HG03460 (cell line): ENCODE data around the gene ZNF616.
"Not testable (repeated sequence)": the region's sequence is repeated elsewhere in the genome, so short reads cannot be mapped to it uniquely, and the experiment has no call there.

ENCODE experiments used
- ATAC-seq: cut with Tn5 transposase; IDR thresholded peaks from one replicate; pipeline ENCODE4 v1.9.1; 2021; ENCODE audit not compliant: unreplicated experiment

Gene ZNF616

DNA sequence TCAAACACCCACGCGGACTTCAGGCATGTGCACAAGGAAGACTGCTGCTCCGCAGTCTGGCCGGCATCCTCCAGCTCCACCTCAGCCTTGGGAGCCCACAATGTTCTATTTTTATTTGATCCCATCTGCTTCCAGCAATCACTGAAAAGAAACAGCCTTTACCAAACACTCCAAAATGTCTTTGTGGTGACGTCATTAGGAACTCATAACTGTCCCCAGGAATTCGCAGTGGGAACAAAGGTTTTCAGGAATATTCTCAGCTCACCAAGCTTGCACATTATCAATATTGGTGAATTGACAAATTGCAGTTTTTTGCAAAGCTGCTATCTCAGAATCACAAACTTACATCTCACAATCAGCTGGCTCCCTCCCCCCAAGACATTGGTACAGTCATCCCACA, 29.0 kb downstream of the ZNF616 start:
- ATAC-seq, result no peak

- ATAC-seq, result no peak
Observed at GRCh38 chr19:52102782-52103181, 37.0 kb downstream of the ZNF616 start.

DNA sequence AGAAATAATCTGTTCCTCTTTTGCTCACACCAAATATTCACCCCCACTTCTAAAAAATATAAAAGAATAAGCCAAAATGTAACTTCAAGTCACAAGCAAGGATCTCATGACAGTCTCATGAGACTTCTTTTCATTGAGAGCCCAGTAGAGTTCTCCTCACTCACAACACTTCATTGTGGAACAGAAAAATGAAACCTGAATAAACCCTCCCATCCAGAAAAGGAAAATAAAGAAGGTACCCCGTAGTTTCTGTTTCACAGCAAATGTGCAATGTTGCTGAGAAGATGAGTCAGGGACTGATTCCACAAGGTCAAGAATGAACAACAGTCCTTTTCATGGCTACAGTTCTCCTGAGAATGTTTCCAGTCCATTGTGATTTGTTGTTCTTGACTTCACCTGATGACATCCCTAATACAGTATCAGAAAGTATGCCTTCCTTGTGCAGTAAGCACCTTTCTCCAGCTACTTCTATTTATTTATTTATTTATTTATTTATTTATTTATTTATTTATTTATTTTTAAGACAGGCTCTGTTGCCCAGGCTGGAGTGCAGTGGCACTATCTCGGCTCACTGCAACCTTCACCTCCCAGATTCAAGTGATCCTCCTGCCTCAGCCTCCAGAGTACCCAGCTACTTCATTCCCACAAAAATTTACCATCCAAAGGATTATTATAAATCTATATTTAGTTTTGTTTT, 37.7 kb downstream of the ZNF616 start:
- ATAC-seq, result no peak

GRCh38 chr19:52099497-52100138, 40.1 kb downstream of the ZNF616 start:
- no peak for ATAC-seq

DNA sequence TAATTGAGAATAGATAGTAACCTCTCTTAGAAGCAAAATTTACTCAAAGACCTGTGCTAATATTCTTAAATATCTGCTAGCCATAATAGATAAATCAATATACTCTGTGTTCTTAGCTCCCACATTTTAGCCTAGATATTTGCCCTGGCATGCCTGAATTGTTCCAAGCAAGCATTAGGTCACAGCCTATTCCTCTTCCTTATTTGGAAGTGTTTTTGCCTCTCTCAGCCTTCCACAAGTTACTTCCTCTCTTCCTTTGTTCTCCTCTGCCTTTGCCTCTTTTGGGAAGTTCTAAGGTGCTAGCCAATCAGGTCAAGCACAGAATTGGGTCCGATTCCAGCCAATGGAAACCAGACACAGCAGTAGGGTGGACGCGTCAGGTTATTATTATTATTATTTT, 43.3 kb downstream of the ZNF616 start:
- ATAC-seq, result not testable (repeated sequence)

DNA sequence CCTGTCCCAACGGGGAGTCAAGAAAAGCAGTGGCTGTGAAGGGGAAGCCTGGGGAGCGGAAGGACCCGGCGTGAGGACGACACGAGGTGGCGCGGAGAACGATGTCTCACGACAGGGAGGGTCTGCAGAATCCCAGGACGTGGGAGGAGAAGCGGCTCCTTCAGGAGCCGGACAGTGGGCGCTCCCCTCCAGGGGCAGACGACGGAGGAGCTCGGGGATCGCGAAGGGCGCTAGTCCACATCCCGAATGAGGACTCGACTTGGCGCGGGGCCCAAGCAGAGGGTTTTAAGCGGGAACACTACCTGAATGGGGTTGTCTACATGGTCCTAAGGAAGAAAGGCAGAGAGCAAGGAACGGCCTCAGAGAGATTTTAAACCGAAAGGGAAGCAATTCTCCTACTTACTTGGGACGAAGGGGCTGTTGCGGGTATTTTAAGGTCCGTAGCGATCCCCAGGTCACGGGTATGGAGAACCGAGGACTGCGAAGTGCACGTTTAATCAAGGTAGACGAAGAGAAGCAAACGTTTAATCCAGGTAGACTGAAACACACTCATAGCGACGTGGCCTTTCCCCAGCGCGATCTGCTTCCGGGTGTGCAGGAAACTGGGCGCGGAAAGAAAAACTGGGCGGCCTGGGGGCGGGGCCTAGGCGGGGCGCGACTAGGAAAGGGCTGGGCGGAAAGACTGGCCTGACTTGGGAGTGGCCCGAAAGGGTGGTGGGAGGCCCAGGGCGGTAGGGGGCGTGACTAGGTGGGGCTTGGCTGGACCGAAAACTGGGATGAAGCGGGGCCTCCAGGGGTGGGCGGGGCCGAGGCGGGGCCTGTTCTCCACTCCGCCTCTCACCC, 44.3 kb downstream of the ZNF616 start, which contains the start of gene ZNF841:
TSS of gene ZNF841 (minus strand) at position 594 of the 843 bp plus-strand sequence. CDS start 10,964 bp downstream, outside the sequence.
- peak; percentile 92 for ATAC-seq

- ATAC-seq, result no peak
Observed at GRCh38 chr19:52094526-52095130, 45.1 kb downstream of the ZNF616 start.

DNA sequence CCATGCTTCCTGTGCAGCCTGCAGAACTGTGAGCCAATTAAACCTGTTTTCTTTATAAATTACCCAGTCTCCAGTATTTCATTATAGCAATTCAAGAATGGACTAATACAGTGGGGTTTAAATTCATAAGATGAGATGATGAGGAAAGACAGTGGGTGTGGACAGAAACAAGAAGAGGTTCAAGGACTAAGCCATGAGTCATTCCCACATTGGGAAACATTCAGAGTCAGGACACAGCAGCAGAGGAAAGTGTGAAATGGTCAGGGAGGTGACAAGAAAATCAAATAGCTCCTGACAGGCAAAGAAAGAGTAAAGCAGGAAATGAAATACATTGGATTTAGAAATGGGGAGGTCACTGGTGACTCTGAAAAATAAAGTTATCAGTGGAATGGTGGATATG, 53.3 kb downstream of the ZNF616 start:
- no peak for ATAC-seq

GRCh38 chr19:52070496-52070895, 69.2 kb downstream of the ZNF616 start:
- ATAC-seq, result no peak

DNA sequence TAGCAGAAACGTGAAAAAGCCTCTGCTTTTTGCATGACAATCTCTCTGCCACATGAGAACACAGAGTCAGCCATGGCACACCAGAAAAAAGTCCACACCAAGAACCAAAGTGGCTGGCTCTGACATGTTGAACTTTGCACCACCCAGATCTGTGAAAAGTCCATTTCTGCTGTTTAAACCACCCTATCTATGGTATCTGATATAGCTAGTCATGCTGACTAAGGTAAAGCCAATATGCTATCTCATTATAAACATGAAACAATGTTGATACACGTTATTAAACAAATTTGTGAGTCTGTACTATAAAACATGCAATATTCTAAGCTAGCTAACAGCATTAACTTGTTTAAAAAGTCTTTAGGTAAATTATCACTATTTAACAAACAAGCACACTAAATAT, 70.1 kb downstream of the ZNF616 start:
- no peak for ATAC-seq

GRCh38 chr19:52066258-52066863, 73.4 kb downstream of the ZNF616 start:
- ATAC-seq, result no peak

GRCh38 chr19:52065399-52065798, 74.3 kb downstream of the ZNF616 start:
- no peak for ATAC-seq
